ENCODE results near the gene NHS. TPM values are rescaled to one million over a fixed set of nuclear protein-coding genes. Genes with fewer than 3 reads are reported as not detected.

Gene NHS
- total RNA-seq, 2 experiments from 2014 or later: 0.54 to 1.2 TPM

DNA sequence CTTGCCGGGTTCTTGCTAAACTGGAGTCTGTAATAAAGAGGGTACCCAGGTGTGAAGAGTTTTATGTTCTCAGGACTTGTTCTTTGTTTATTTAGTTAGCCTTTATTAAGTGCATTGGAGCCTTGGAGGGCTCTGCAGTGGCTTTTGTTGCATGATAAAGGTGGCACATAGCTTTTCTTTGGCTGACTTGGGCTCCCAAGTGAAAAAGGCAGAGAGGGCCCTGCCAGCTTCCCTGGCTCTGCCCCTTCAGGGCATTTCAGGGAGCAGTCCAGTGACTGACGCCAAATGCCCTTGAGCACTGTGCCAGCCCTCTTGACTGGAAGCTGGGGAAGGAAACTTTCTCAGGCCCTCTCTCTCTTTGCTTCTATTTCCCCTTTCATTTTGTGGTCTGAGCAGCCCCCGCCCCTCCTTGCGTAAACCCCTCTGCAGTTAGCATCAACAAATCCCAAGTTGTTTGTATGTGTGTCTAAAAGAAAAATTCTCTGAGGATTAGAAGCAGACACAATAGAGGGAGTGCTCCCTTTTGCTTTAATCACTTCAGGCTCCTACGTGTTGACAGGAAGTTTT, 152.2 kb downstream of the NHS start:
- no peak for DNase-seq
- Mint-ChIP-seq H3K4me1 (peaks cover 8% of the 10 kb centered on the region), H3K9me3 (no peaks in the 10 kb centered on the region), H3K27ac (no peak overlapping the region), H3K27me3 (no peaks in the 10 kb centered on the region), H3K4me3 (no peak overlapping the region), H3K36me3 (ENCODE audit: low read depth) (no peaks in the 10 kb centered on the region)
- CTCF ChIA-PET: no interaction called here
- POLR2A ChIA-PET: no interaction called here

DNA sequence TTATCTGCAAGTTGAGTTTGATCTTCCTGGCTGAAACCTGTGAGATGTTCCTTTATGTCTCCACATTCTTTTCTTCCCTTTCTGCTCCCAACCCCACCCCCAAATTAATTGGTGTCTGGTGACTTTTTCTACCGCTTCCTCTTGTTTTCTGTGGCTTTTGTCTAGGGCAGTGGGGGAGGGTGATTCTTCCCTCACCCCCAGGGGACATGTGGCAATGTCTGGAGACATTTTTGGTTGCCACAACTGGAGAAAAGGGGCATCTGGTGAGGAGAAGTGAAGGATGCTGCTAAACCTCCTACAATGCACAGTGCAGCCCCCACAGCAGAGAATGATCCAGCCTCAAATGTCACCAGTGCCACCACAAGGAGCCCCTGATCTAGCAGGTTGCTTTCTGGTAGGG, 152.9 kb downstream of the NHS start:
- H3K27me3 Mint-ChIP-seq: no peaks in the 10 kb centered on the region
- DNase-seq: no peak
- H3K4me1 Mint-ChIP-seq: peaks cover 8% of the 10 kb centered on the region
- H3K9me3 Mint-ChIP-seq: no peaks in the 10 kb centered on the region
- POLR2A ChIA-PET: no interaction called here
- no peak overlapping the region for H3K27ac Mint-ChIP-seq
- CTCF ChIA-PET: no interaction called here
- H3K4me3 Mint-ChIP-seq: no peak overlapping the region
- H3K36me3 Mint-ChIP-seq (ENCODE audit: low read depth): no peaks in the 10 kb centered on the region

DNA sequence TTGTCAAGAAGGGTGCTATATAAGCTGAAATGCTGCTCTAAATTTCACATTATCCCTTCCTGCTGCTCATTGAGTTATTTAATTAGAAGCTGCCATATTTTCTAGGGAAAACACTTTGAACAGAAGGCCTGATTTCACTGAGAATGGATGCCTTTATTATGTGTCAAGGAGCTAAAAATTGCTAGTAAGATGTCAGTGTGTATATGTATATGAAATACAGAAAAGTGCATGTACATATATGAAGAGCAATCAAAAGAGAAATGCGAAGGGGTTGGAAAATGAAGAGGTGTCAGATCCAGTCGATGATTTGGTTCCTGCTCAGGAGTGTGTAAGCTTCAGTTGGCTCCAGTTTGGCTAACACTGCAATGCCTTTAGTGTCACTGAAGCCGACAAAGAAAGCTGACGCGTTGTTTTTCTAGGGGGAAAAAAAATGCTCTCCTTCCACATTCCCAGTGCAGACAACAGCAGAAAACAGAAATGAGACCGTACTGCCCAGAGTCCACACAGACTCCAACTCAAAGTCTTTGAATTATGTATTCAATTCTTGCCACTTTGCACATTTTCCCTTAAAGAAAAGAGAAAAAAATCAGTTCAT, 154.2 kb downstream of the NHS start:
- Mint-ChIP-seq H3K27ac (no peak overlapping the region), H3K4me1 (peaks cover 8% of the 10 kb centered on the region), H3K27me3 (no peaks in the 10 kb centered on the region), H3K36me3 (ENCODE audit: low read depth) (no peaks in the 10 kb centered on the region), H3K4me3 (no peak overlapping the region), H3K9me3 (no peaks in the 10 kb centered on the region)
- no peak for DNase-seq
- CTCF ChIA-PET: no interaction called here
- POLR2A ChIA-PET: no interaction called here

DNA sequence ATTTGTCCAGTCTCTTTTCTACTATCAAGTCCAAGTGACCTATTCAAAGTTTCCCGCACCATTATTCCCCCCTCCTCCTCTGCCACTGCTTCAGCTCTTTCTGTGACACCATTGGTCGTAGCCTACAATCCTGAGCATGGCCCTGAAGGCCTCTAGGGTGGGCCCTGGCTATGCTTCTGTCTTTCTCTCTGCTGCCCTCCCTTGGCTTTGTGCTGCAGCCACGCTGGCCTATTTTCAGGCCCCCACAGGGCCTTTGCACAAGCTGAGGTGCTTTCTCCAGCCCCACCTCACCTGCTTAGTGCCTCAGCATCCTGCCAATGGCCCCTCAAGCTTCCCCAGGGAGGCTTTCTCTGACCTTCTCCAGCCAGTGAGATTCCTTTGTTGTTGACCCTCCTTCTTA, 156.5 kb downstream of the NHS start:
- no peak overlapping the region for H3K4me3 Mint-ChIP-seq
- H3K36me3 Mint-ChIP-seq (ENCODE audit: low read depth): no peaks in the 10 kb centered on the region
- H3K27me3 Mint-ChIP-seq: no peaks in the 10 kb centered on the region
- ChIA-PET POLR2A (no interaction called here), CTCF (no interaction called here)
- no peaks in the 10 kb centered on the region for H3K9me3 Mint-ChIP-seq
- peaks cover 8% of the 10 kb centered on the region for H3K4me1 Mint-ChIP-seq
- no peak overlapping the region for H3K27ac Mint-ChIP-seq
- no peak for DNase-seq

DNA sequence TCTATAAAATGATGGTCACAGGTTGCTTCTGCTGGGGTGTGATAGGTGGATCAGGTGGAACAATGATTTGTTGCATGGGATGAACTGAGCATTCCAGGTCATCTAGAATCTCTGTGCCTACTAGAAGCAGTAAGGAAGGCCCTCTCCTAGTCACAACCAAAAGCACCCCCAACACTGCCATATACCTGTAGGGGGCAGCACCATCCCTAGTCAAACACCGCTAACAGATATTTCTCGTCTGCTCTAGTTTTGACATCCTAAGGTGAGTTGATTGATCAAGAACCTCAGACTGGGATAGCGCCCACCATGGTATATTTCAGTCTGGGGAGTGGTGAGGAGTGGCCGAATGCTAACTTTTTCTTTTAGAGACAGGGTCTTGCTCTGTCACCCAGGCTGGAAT, 160.2 kb downstream of the NHS start:
- Mint-ChIP-seq H3K9me3 (no peaks in the 10 kb centered on the region), H3K27ac (no peak overlapping the region), H3K36me3 (ENCODE audit: low read depth) (no peaks in the 10 kb centered on the region), H3K4me1 (no peaks in the 10 kb centered on the region), H3K4me3 (no peak overlapping the region), H3K27me3 (no peaks in the 10 kb centered on the region)
- CTCF ChIA-PET: interaction anchor here (1.3 kb wide), 1 partner anchor 124 kb away, joined by 3 read pairs; no protein-coding TSS in a partner anchor
- POLR2A ChIA-PET: no interaction called here
- DNase-seq: peak; percentile 33

DNA sequence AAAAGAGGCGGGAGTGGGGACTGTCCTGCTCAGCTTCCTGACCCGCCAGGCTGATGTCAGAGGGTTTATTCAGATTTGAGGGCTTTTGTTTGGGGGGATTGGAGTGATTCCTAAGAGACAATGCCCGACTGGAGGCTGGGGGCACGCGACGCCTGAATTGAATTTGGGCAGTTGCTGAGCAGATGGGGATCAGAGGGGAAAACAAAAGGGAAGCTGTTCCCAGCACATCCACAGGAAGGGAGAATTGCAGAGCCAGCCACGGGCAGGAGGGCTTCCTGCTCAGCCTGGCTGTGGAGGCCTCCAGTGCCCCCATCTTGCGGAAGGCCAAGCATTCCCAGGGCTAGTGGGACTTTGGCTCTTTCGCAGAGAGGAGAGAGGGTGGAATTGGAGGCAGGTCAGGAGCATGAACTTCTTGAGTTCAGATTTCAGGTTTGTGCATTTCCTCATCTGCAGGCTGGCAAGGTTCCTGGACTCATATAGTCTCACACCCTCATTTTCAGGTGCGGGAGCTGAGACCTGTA, 162.8 kb downstream of the NHS start:
- no peak for DNase-seq
- CTCF ChIA-PET: interaction anchor here (2.3 kb wide), 1 partner anchor 12 kb away, joined by 5 read pairs; no protein-coding TSS in a partner anchor
- Mint-ChIP-seq H3K4me1 (no peaks in the 10 kb centered on the region), H3K36me3 (ENCODE audit: low read depth) (no peaks in the 10 kb centered on the region), H3K4me3 (no peak overlapping the region), H3K27ac (no peak overlapping the region), H3K9me3 (no peaks in the 10 kb centered on the region), H3K27me3 (no peaks in the 10 kb centered on the region)
- POLR2A ChIA-PET: no interaction called here

DNA sequence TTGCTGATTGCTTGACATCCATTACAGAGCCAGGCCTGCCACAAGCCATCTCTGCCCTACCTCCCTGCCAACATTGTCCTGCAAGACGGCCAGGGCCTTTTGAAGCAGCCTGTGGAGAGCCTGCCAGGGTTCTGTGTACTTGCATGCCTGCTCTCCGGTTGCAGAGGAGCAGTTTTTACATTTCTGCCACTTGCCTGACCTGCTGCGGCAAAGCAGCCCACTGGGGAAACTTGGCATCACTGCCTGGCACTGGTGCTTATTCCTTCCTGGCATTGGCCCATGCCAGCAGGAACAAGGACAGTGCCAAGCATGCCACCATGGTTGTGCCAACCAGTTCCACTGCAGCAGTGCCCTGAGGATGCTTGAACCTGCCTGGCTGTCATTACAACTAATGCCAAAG, 167.1 kb downstream of the NHS start:
- Mint-ChIP-seq H3K4me3 (no peak overlapping the region), H3K27me3 (no peaks in the 10 kb centered on the region), H3K4me1 (no peaks in the 10 kb centered on the region), H3K36me3 (ENCODE audit: low read depth) (no peaks in the 10 kb centered on the region), H3K9me3 (no peaks in the 10 kb centered on the region), H3K27ac (no peak overlapping the region)
- ChIA-PET CTCF (no interaction called here), POLR2A (no interaction called here)
- DNase-seq: no peak

DNA sequence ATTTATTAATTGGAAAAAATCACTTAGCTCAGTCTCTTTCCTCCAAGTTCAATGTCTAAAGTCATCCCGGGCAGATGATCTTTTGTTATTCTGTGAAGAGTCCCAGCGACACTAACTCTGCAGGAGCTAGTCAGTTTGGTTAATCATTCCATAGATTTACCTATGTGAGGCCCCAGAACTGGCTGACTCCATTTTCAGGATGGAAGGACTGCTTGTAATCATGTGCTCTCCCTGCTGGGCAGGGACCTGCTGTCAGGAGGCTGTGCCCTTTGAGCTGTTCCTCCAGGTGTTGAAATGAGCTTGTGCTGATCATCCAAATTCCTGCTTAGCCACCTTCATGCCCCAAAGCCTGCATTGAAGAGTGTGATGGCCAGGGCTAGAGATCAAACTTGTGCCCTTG, 169.8 kb downstream of the NHS start:
- no peaks in the 10 kb centered on the region for H3K36me3 Mint-ChIP-seq (ENCODE audit: low read depth)
- H3K27ac Mint-ChIP-seq: no peak overlapping the region
- no peaks in the 10 kb centered on the region for H3K9me3 Mint-ChIP-seq
- CTCF ChIA-PET: no interaction called here
- DNase-seq: no peak
- H3K27me3 Mint-ChIP-seq: no peaks in the 10 kb centered on the region
- H3K4me3 Mint-ChIP-seq: no peak overlapping the region
- peaks cover 11% of the 10 kb centered on the region for H3K4me1 Mint-ChIP-seq
- POLR2A ChIA-PET: no interaction called here

DNA sequence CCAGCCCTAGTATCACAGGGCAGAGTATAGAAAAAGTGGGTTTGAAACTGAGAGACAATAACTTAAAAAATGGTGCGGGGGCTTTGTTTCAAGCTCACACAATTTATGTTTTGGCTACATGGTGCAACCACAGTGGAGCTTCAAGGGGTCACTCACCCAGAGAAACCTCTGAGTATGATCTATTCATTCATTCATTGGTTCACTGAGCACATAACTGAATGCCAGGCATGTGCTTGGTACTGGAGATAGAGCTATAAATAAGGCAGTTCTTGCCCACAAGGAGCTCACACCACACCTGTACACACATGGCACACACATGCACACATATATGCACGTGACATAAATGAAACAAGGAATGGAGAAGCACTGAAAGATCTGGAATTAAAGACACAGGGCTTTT, 171.4 kb downstream of the NHS start:
- H3K27me3 Mint-ChIP-seq: no peaks in the 10 kb centered on the region
- CTCF ChIA-PET: no interaction called here

DNA sequence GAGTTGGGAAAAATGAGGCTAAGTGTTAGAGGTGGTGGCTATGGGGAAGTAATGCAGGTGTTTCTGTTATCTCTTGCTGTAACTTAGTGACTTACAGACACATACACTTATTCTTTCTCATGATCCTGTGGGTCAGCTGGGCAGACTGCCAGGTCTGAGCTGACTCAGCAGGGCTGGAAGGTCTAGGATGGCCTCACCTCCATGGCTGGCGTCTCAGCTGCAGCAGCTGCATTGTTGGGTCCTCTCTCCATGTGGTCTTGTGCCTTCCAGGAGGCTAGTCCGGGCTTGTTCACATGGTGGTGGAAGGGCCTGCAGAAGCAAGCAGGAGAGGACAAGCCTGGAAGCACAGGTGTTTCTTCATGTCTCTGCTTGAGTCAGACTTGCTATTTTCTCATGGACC, 172.7 kb downstream of the NHS start:
- DNase-seq: no peak
- Mint-ChIP-seq H3K27ac (no peak overlapping the region), H3K9me3 (no peaks in the 10 kb centered on the region), H3K36me3 (ENCODE audit: low read depth) (no peaks in the 10 kb centered on the region), H3K4me3 (no peak overlapping the region), H3K27me3 (no peaks in the 10 kb centered on the region), H3K4me1 (peaks cover 11% of the 10 kb centered on the region)
- POLR2A ChIA-PET: interaction anchor here (0.7 kb wide), 1 partner anchor 10 kb away, joined by 4 read pairs; no protein-coding TSS in a partner anchor
- CTCF ChIA-PET: interaction anchor here (0.6 kb wide), 1 partner anchor 135 kb away, joined by 3 read pairs; no protein-coding TSS in a partner anchor

More for the DNA sequence above, 171.4 kb downstream of the NHS start:
- Mint-ChIP-seq H3K4me1 (peaks cover 11% of the 10 kb centered on the region), H3K36me3 (ENCODE audit: low read depth) (no peaks in the 10 kb centered on the region), H3K4me3 (no peak overlapping the region), H3K27ac (no peak overlapping the region), H3K9me3 (no peaks in the 10 kb centered on the region)
- no peak for DNase-seq
- POLR2A ChIA-PET: no interaction called here

DNA sequence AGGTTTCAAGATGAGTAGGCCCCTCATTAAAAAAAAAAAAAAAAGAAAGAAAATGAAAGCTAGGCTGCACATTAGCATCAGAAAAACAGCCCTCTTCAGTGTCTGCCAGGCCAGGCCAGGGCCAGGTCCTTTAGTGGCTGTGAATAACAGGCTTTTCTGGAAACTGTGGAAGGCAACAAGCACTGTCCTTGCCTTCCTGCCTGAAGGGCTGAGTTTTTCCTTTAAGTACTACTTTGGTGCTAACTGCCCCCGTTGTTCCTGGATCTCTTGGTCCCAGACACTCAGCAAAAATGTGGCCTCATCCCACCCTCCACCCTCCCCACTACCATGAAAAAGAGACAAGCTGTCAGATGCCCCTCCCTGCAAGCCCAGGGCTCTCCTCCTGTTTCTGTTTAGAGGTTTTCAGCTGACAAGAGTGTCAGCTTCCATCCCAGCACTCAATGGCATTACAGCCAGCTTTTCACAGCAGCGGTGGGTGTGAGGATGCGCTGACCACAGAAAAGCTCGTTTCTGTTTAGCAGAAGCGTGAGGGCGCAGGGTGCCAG, 174.2 kb downstream of the NHS start:
- Mint-ChIP-seq H3K27me3 (no peaks in the 10 kb centered on the region), H3K4me1 (peaks cover 11% of the 10 kb centered on the region), H3K36me3 (ENCODE audit: low read depth) (no peaks in the 10 kb centered on the region), H3K27ac (no peak overlapping the region), H3K9me3 (no peaks in the 10 kb centered on the region), H3K4me3 (no peak overlapping the region)
- no peak for DNase-seq
- POLR2A ChIA-PET: no interaction called here
- CTCF ChIA-PET: interaction anchor here (0.7 to 1.4 kb wide), 3 partner anchors 10 to 14 kb away, joined by 3 to 5 read pairs (median 3); no protein-coding TSS in a partner anchor

DNA sequence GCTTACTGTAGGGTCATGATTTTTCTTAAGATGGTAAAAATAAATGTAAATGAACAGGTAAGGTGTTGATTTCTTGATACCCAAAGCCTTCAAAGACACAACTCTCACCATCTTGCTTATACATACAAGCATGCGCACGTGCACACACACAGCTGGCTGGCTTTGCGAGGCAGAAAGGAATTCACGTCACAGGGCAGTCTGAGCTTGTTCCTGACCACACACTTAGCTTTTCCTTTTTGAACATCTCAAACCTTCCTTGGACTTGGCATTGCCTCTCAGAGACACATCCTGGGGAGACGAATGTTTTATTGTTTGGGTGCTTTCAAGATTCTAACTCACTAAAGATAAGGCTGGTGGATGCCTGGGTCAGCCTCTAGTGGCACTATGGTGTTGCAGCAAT, 175.0 kb downstream of the NHS start:
- no peaks in the 10 kb centered on the region for H3K36me3 Mint-ChIP-seq (ENCODE audit: low read depth)
- H3K4me3 Mint-ChIP-seq: no peak overlapping the region
- H3K27me3 Mint-ChIP-seq: no peaks in the 10 kb centered on the region
- CTCF ChIA-PET: interaction anchor here (0.9 to 1.4 kb wide), 2 partner anchors 12 to 14 kb away, joined by 3 to 5 read pairs; no protein-coding TSS in a partner anchor
- POLR2A ChIA-PET: no interaction called here
- no peaks in the 10 kb centered on the region for H3K9me3 Mint-ChIP-seq
- H3K27ac Mint-ChIP-seq: no peak overlapping the region
- H3K4me1 Mint-ChIP-seq: peaks cover 11% of the 10 kb centered on the region
- no peak for DNase-seq

DNA sequence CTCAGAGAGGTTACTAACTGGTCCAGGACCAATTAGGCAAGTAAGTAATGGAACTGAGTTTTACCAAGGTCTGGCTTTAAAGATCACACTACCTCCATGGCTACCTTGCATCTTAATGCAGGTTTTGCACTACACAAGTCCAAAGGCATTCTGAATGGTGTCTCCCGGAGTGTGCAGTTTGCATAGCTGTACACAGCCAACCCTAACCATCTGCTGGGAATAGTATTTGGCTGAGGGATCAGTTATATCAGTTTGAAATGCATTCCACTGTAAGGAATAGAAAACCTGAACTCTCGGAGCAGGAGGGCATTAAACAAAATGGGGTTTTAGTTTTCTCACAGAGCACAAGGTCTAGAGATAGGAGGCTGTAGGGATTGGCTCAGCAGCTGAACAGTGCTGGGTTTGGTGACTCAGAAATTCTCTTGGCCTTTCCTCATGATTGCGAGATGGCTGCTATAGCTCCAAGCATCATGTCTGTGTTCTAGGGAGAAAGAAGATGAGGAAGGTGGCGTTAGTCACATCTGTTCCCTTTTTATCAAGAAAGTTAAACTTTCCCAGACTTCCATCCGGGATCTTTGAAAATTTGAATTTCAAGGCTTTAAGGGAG, 177.1 kb downstream of the NHS start:
- POLR2A ChIA-PET: no interaction called here

More for the DNA sequence above, 177.1 kb downstream of the NHS start:
- Mint-ChIP-seq H3K9me3 (no peaks in the 10 kb centered on the region), H3K36me3 (ENCODE audit: low read depth) (no peaks in the 10 kb centered on the region), H3K4me3 (no peak overlapping the region), H3K27ac (no peak overlapping the region), H3K27me3 (no peaks in the 10 kb centered on the region), H3K4me1 (peaks cover 11% of the 10 kb centered on the region)
- CTCF ChIA-PET: no interaction called here
- no peak for DNase-seq

Measured in activated CD4-positive, alpha-beta T cell treated with anti-CD3 and anti-CD28 coated beads, Interleukin-2, amount 10 ng/mL, durations not matched to agents 7 days and 5 days (primary cell).